NCI-H2029 (cell line): ENCODE measurements around the gene GAPT.

Source experiments
- DNase-seq: peaks from one replicate; lab custom pipeline; 2025; lab: John Stamatoyannopoulos, UW

GAPT gene

GRCh38 chr5:58462154-58462553 lies 29.1 kb upstream of the GAPT start:
- DNase-seq: no peak

- DNase-seq: no peak
Observed at GRCh38 chr5:58462623-58463230, 28.5 kb upstream of the GAPT start.

- DNase-seq: no peak
Observed at GRCh38 chr5:58466939-58467338, 24.3 kb upstream of the GAPT start.

GRCh38 chr5:58469896-58470295 lies 21.3 kb upstream of the GAPT start:
- DNase-seq: no peak

GRCh38 chr5:58475404-58475803 lies 15.8 kb upstream of the GAPT start:
- no peak for DNase-seq

GRCh38 chr5:58477760-58478376 lies 13.4 kb upstream of the GAPT start:
- no peak for DNase-seq

- DNase-seq: no peak
Observed at GRCh38 chr5:58481066-58481676, 10.1 kb upstream of the GAPT start.

GRCh38 chr5:58481828-58482227 lies 9.4 kb upstream of the GAPT start:
- DNase-seq: no peak

GRCh38 chr5:58482536-58482935 lies 8.7 kb upstream of the GAPT start:
- no peak for DNase-seq

GRCh38 chr5:58484505-58484904 lies 6.7 kb upstream of the GAPT start:
- DNase-seq: no peak

GRCh38 chr5:58486290-58486689 lies 4.9 kb upstream of the GAPT start:
- no peak for DNase-seq

GRCh38 chr5:58490402-58491050 lies 709 bp upstream of the GAPT start:
- DNase-seq: no peak

- DNase-seq: no peak
Observed at GRCh38 chr5:58493141-58493540, 1.9 kb downstream of the GAPT start.

- no peak for DNase-seq
Observed at GRCh38 chr5:58496488-58496887, 5.3 kb downstream of the GAPT start.

GRCh38 chr5:58497386-58497785 lies 6.2 kb downstream of the GAPT start:
- no peak for DNase-seq

GRCh38 chr5:58497921-58498320 lies 6.7 kb downstream of the GAPT start:
- DNase-seq: no peak

GRCh38 chr5:58498340-58498942 lies 7.2 kb downstream of the GAPT start:
- no peak for DNase-seq

- DNase-seq: no peak
Observed at GRCh38 chr5:58499231-58499630, 8.0 kb downstream of the GAPT start.

- DNase-seq: no peak
Observed at GRCh38 chr5:58499941-58500340, 8.7 kb downstream of the GAPT start.

GRCh38 chr5:58501778-58502417 lies 10.7 kb downstream of the GAPT start:
- no peak for DNase-seq

GRCh38 chr5:58503390-58504046 lies 12.3 kb downstream of the GAPT start:
- no peak for DNase-seq

GRCh38 chr5:58504766-58505165 lies 13.5 kb downstream of the GAPT start:
- no peak for DNase-seq
